Activated naive CD8-positive, alpha-beta T cell treated with anti-CD3 and anti-CD28 coated beads, Interleukin-2, amount 10 ng/mL, durations not matched to agents 7 days and 5 days (primary cell): Measurements from ENCODE around the gene PLEKHA7. TPM values are rescaled to one million over a fixed set of nuclear protein-coding genes. Genes with fewer than 3 reads are reported as not detected.
"Not testable (repeated sequence)": the region's sequence is repeated elsewhere in the genome, so short reads cannot be mapped to it uniquely, and the experiment has no call there.

Experiments used
- ATAC-seq: fragments of 150-1000 bp; cut with Tn5 transposase; one replicate; pipeline ENCODE4 v1.10.0; 2021; ENCODE audit warnings: low read depth, moderate library complexity
- POLR2A ChIA-PET: fragments of 350-600 bp; sonication (Branson Sonifier 250); formaldehyde crosslinking; loops from one replicate; lab custom pipeline; 2021; ENCODE audit warnings: antibody characterized with exemption; lab: Charles Lee
- DNase-seq: peaks from one replicate; pipeline ENCODE4 v3.0.0; 2021
- H3K27ac Mint-ChIP-seq: one replicate; pipeline ENCODE4 v1.8.0; 2022; ENCODE audit warnings: mild to moderate bottlenecking, mixed read lengths
- H3K27me3 Mint-ChIP-seq: one replicate; pipeline ENCODE4 v1.8.0; 2022; ENCODE audit warnings: mild to moderate bottlenecking, moderate library complexity, mixed read lengths
- H3K36me3 Mint-ChIP-seq: one replicate; pipeline ENCODE4 v1.8.0; 2021; ENCODE audit warnings: mild to moderate bottlenecking, mixed read lengths
- H3K4me1 Mint-ChIP-seq: one replicate; pipeline ENCODE4 v1.8.0; 2021; ENCODE audit warnings: mixed read lengths
- H3K4me3 Mint-ChIP-seq: one replicate; pipeline ENCODE4 v1.8.0; 2022; ENCODE audit warnings: mild to moderate bottlenecking, moderate library complexity, mixed read lengths
- H3K9me3 Mint-ChIP-seq: one replicate; pipeline ENCODE4 v1.8.0; 2021; ENCODE audit warnings: mixed read lengths
- total RNA-seq, 2 experiments: library from RNA; stranded (reverse); gene quantifications; one replicate each; pipeline ENCODE4 v1.2.3, GENCODE V29; 2021

Gene PLEKHA7
- total RNA-seq: 1 to 10 TPM; 1.2 to 2.0 TPM

- H3K36me3 Mint-ChIP-seq: no peaks in the 10 kb centered on the region
- H3K9me3 Mint-ChIP-seq: no peaks in the 10 kb centered on the region
- ATAC-seq: peak; percentile 18
- POLR2A ChIA-PET: no interaction called here
- DNase-seq: peak; percentile 37
- H3K27ac Mint-ChIP-seq: peak within 1 kb of the TSS; percentile 32
- H3K27me3 Mint-ChIP-seq: peaks cover 38% of the 10 kb centered on the region
- peak within 1 kb of the TSS; percentile 87 for H3K4me3 Mint-ChIP-seq
- H3K4me1 Mint-ChIP-seq: peaks cover 3% of the 10 kb centered on the region
Measured at GRCh38 chr11:17014321-17014832, at the start of gene PLEKHA7. Gene PLEKHA7, minus strand, starts transcription at chr11:17014414. Its CDS starts 13 bp downstream, at chr11:17014401.

GRCh38 chr11:17063171-17064002 is 49.2 kb upstream of the PLEKHA7 start:
- no peaks in the 10 kb centered on the region for H3K9me3 Mint-ChIP-seq
- DNase-seq (peak; percentile 61), ATAC-seq (peak; percentile 74)
- peak overlapping the region; percentile 39 for H3K27ac Mint-ChIP-seq
- POLR2A ChIA-PET: no interaction called here
- H3K4me3 Mint-ChIP-seq: no peak overlapping the region
- no peaks in the 10 kb centered on the region for H3K4me1 Mint-ChIP-seq
- H3K27me3 Mint-ChIP-seq: peaks cover 4% of the 10 kb centered on the region
- no peaks in the 10 kb centered on the region for H3K36me3 Mint-ChIP-seq

GRCh38 chr11:17051146-17051545 is 36.9 kb upstream of the PLEKHA7 start:
- H3K36me3 Mint-ChIP-seq, H3K4me1 Mint-ChIP-seq, ATAC-seq, H3K27ac Mint-ChIP-seq, H3K27me3 Mint-ChIP-seq, H3K9me3 Mint-ChIP-seq, POLR2A ChIA-PET, DNase-seq, H3K4me3 Mint-ChIP-seq: not testable (repeated sequence)

GRCh38 chr11:17048491-17048890 is 34.3 kb upstream of the PLEKHA7 start:
- H3K27me3 Mint-ChIP-seq, H3K36me3 Mint-ChIP-seq, ATAC-seq, POLR2A ChIA-PET, H3K9me3 Mint-ChIP-seq, H3K4me1 Mint-ChIP-seq, H3K27ac Mint-ChIP-seq, DNase-seq, H3K4me3 Mint-ChIP-seq: not testable (repeated sequence)

GRCh38 chr11:17046690-17047089 is 32.5 kb upstream of the PLEKHA7 start:
- H3K4me1 Mint-ChIP-seq: no peaks in the 10 kb centered on the region
- no peaks in the 10 kb centered on the region for H3K36me3 Mint-ChIP-seq
- no peak overlapping the region for H3K27ac Mint-ChIP-seq
- no peaks in the 10 kb centered on the region for H3K9me3 Mint-ChIP-seq
- DNase-seq (no peak), ATAC-seq (no peak)
- POLR2A ChIA-PET: no interaction called here
- no peaks in the 10 kb centered on the region for H3K27me3 Mint-ChIP-seq
- no peak overlapping the region for H3K4me3 Mint-ChIP-seq

GRCh38 chr11:17036666-17037658 is 22.7 kb upstream of the PLEKHA7 start:
- ATAC-seq: no peak
- H3K27ac Mint-ChIP-seq: no peak overlapping the region
- H3K27me3 Mint-ChIP-seq: peaks cover 5% of the 10 kb centered on the region
- no peak overlapping the region for H3K4me3 Mint-ChIP-seq
- DNase-seq: no peak
- H3K4me1 Mint-ChIP-seq: no peaks in the 10 kb centered on the region
- POLR2A ChIA-PET: no interaction called here
- H3K9me3 Mint-ChIP-seq: peaks cover 5% of the 10 kb centered on the region
- peaks cover 3% of the 10 kb centered on the region for H3K36me3 Mint-ChIP-seq

GRCh38 chr11:17034027-17034426 is 19.8 kb upstream of the PLEKHA7 start:
- H3K9me3 Mint-ChIP-seq, H3K4me3 Mint-ChIP-seq, POLR2A ChIA-PET, H3K27ac Mint-ChIP-seq, H3K4me1 Mint-ChIP-seq, DNase-seq, H3K36me3 Mint-ChIP-seq, ATAC-seq: not testable (repeated sequence)
- H3K27me3 Mint-ChIP-seq: peaks cover 12% of the 10 kb centered on the region

GRCh38 chr11:17026487-17027082 is 12.4 kb upstream of the PLEKHA7 start:
- POLR2A ChIA-PET: no interaction called here
- H3K36me3 Mint-ChIP-seq: no peaks in the 10 kb centered on the region

GRCh38 chr11:17024924-17025323 is 10.7 kb upstream of the PLEKHA7 start:
- no peak for ATAC-seq
- Mint-ChIP-seq H3K27me3 (no peaks in the 10 kb centered on the region), H3K27ac (no peak overlapping the region), H3K4me3 (no peak overlapping the region), H3K36me3 (no peaks in the 10 kb centered on the region), H3K4me1 (no peaks in the 10 kb centered on the region), H3K9me3 (no peaks in the 10 kb centered on the region)
- DNase-seq: no peak
- POLR2A ChIA-PET: no interaction called here

More at GRCh38 chr11:17026487-17027082, 12.4 kb upstream of the PLEKHA7 start:
- Mint-ChIP-seq H3K4me3 (no peak overlapping the region), H3K27me3 (peaks cover 3% of the 10 kb centered on the region), H3K9me3 (peaks cover 4% of the 10 kb centered on the region), H3K4me1 (no peaks in the 10 kb centered on the region), H3K27ac (no peak overlapping the region)
- DNase-seq (no peak), ATAC-seq (no peak)

GRCh38 chr11:17021511-17021910 is 7.3 kb upstream of the PLEKHA7 start:
- H3K4me1 Mint-ChIP-seq: no peaks in the 10 kb centered on the region
- no peak overlapping the region for H3K4me3 Mint-ChIP-seq
- H3K36me3 Mint-ChIP-seq: no peaks in the 10 kb centered on the region
- POLR2A ChIA-PET: no interaction called here
- H3K27ac Mint-ChIP-seq: no peak overlapping the region
- no peaks in the 10 kb centered on the region for H3K9me3 Mint-ChIP-seq
- DNase-seq (no peak), ATAC-seq (no peak)
- H3K27me3 Mint-ChIP-seq: peaks cover 20% of the 10 kb centered on the region

GRCh38 chr11:17020831-17021230 is 6.6 kb upstream of the PLEKHA7 start:
- DNase-seq (no peak), ATAC-seq (no peak)
- POLR2A ChIA-PET: no interaction called here

GRCh38 chr11:17019232-17019631 is 5.0 kb upstream of the PLEKHA7 start:
- Mint-ChIP-seq H3K27ac (no peak overlapping the region), H3K36me3 (no peaks in the 10 kb centered on the region), H3K4me1 (peaks cover 3% of the 10 kb centered on the region), H3K9me3 (no peaks in the 10 kb centered on the region), H3K4me3 (no peak overlapping the region), H3K27me3 (peaks cover 39% of the 10 kb centered on the region)
- DNase-seq (no peak), ATAC-seq (no peak)
- POLR2A ChIA-PET: no interaction called here

More at GRCh38 chr11:17020831-17021230, 6.6 kb upstream of the PLEKHA7 start:
- Mint-ChIP-seq H3K36me3 (no peaks in the 10 kb centered on the region), H3K9me3 (no peaks in the 10 kb centered on the region), H3K4me1 (no peaks in the 10 kb centered on the region), H3K27ac (no peak overlapping the region), H3K27me3 (peaks cover 27% of the 10 kb centered on the region), H3K4me3 (no peak overlapping the region)

GRCh38 chr11:17015627-17016126 is 1.5 kb upstream of the PLEKHA7 start:
- Mint-ChIP-seq H3K9me3 (no peaks in the 10 kb centered on the region), H3K36me3 (no peaks in the 10 kb centered on the region), H3K4me1 (peaks cover 3% of the 10 kb centered on the region), H3K27me3 (peaks cover 39% of the 10 kb centered on the region), H3K4me3 (no peak overlapping the region), H3K27ac (no peak overlapping the region)
- DNase-seq (no peak), ATAC-seq (no peak)
- POLR2A ChIA-PET: interaction anchor here (0.6 kb wide), 1 partner anchor 680 kb away, joined by 3 read pairs; no protein-coding TSS in a partner anchor
